HepG2 (cell line): ENCODE measurements around the gene SYT8. TPM values are rescaled to one million over a fixed set of nuclear protein-coding genes. Genes with fewer than 3 reads are reported as not detected.

ENCODE experiments used
- ARHGAP35 ChIP-seq: sonication (generic); formaldehyde crosslinking; IDR thresholded peaks from 2 replicates; pipeline ENCODE4 v1.9.0; 2022; ENCODE audit warnings: mild to moderate bottlenecking, inconsistent platforms, moderate library complexity, missing genetic modification reagents, borderline replicate concordance
- ARNT ChIP-seq: fragments of 450-650 bp; IDR thresholded peaks from 2 replicates; pipeline ENCODE4 v1.6.1; 2017
- FOXA3 ChIP-seq: IDR thresholded peaks from 2 replicates; pipeline ENCODE4 v1.6.1; 2016; ENCODE audit warnings: missing genetic modification reagents, missing compliant biosample characterization
- IRF9 ChIP-seq: sonication (generic); formaldehyde crosslinking; IDR thresholded peaks from 2 replicates; pipeline ENCODE4 v1.8.0; 2022; ENCODE audit warnings: missing genetic modification reagents, mild to moderate bottlenecking, borderline replicate concordance
- MAFK ChIP-seq, 2 experiments: IDR thresholded peaks in 1 of 2; conservative IDR thresholded peaks in 1 of 2; 2 replicates each; pipeline ENCODE4 v1.6.1; 2011; ENCODE audit warnings: improper control_type of control experiment in 2 of 2, low read length in 2 of 2
- MED13 ChIP-seq: sonication (generic); formaldehyde crosslinking; IDR thresholded peaks from 2 replicates; pipeline ENCODE4 v1.5.0; 2020; ENCODE audit warnings: missing genetic modification reagents
- NR3C1 ChIP-seq: sonication (generic); formaldehyde crosslinking; IDR thresholded peaks from 2 replicates; pipeline ENCODE4 v1.4.0; 2020; ENCODE audit warnings: missing genetic modification reagents
- PBX2 ChIP-seq: IDR thresholded peaks from 2 replicates; pipeline ENCODE4 v1.6.1; 2016; ENCODE audit warnings: control low read depth
- POGK ChIP-seq: sonication (generic); formaldehyde crosslinking; conservative IDR thresholded peaks from 2 replicates; pipeline ENCODE4 v1.8.0; 2022; ENCODE audit warnings: mild to moderate bottlenecking, moderate library complexity, missing genetic modification reagents
- SAP130 ChIP-seq: IDR thresholded peaks from 2 replicates; pipeline ENCODE4 v1.6.1; 2016; ENCODE audit warnings: low read depth
- SMYD3 ChIP-seq: sonication (generic); formaldehyde crosslinking; IDR thresholded peaks from 2 replicates; pipeline ENCODE4 v1.8.1; 2023; ENCODE audit warnings: mild to moderate bottlenecking, missing genetic modification reagents
- SNRNP70 ChIP-seq: fragments of 200-400 bp; formaldehyde crosslinking; IDR thresholded peaks from 2 replicates; pipeline ENCODE4 v1.6.1; 2017; ENCODE audit warnings: mild to moderate bottlenecking, low read depth, low read length, moderate library complexity
- ZBTB42 ChIP-seq: sonication (generic); formaldehyde crosslinking; IDR thresholded peaks from 2 replicates; pipeline ENCODE4 v1.5.0; 2020; ENCODE audit warnings: mild to moderate bottlenecking, missing genetic modification reagents
- ZFP36L1 ChIP-seq: sonication (generic); formaldehyde crosslinking; IDR thresholded peaks from 2 replicates; pipeline ENCODE4 v1.8.0; 2022; ENCODE audit warnings: mild to moderate bottlenecking, missing genetic modification reagents, moderate library complexity
- ZKSCAN8 ChIP-seq: IDR thresholded peaks from 2 replicates; pipeline ENCODE4 v1.6.1; 2016; ENCODE audit warnings: borderline replicate concordance, missing genetic modification reagents, missing compliant biosample characterization
- ZNF335 ChIP-seq: sonication (generic); formaldehyde crosslinking; IDR thresholded peaks from 2 replicates; pipeline ENCODE4 v1.4.0; 2020; ENCODE audit warnings: missing genetic modification reagents
- ZNF496 ChIP-seq: sonication (generic); formaldehyde crosslinking; IDR thresholded peaks from 2 replicates; pipeline ENCODE4 v1.8.1; 2023; ENCODE audit warnings: mild to moderate bottlenecking, moderate library complexity, missing genetic modification reagents; ENCODE audit not compliant: insufficient replicate concordance
- ZNF644 ChIP-seq: IDR thresholded peaks from 2 replicates; pipeline ENCODE4 v1.6.1; 2016; ENCODE audit warnings: low read depth
- ZNF841 ChIP-seq: sonication (generic); formaldehyde crosslinking; IDR thresholded peaks from 2 replicates; pipeline ENCODE4 v1.8.1; 2023; ENCODE audit warnings: missing genetic modification reagents, borderline replicate concordance
- ZNF878 ChIP-seq: sonication (generic); formaldehyde crosslinking; IDR thresholded peaks from 2 replicates; pipeline ENCODE4 v1.8.1; 2023; ENCODE audit warnings: mild to moderate bottlenecking, missing genetic modification reagents, moderate library complexity
- polyA plus RNA-seq, 8 experiments: library from polyadenylated mRNA; depleted of rRNA in 3 of 8; stranded (reverse) in 7 of 8; unstranded in 1 of 8; fragments of >200 nt; fragmentation: Illumina TruSeq in 4 of 8; extraction: Trizol in 4 of 8; gene quantifications; 2 replicates each; pipeline versions ENCODE4 v1.2.1 to v1.2.3, GENCODE V29; 2011 to 2016; ENCODE audit warnings: low read depth in 4 of 8, missing spikeins in 1 of 8, mixed read lengths in 1 of 8; ENCODE audit not compliant: insufficient read depth in 1 of 8
- total RNA-seq, 5 experiments: library from RNA; depleted of rRNA; stranded (reverse); fragments of >200 nt; fragmentation: Illumina TruSeq; extraction: Trizol; gene quantifications; 2 replicates each; pipeline ENCODE4 v1.2.3, GENCODE V29; 2016; ENCODE audit warnings: low read depth in 1 of 5
- TF ChIP-seq, protein P1 (sequence below): IDR thresholded peaks from 2 replicates; pipeline ENCODE4 v1.6.1; 2016; ENCODE audit warnings: low read depth, borderline replicate concordance
- TF ChIP-seq, protein P2 (sequence below): sonication (generic); formaldehyde crosslinking; conservative IDR thresholded peaks from 2 replicates; pipeline ENCODE4 v1.4.0; 2020; ENCODE audit warnings: missing genetic modification reagents
- TF ChIP-seq, protein P3 (sequence below): sonication (generic); formaldehyde crosslinking; IDR thresholded peaks from 2 replicates; pipeline ENCODE4 v1.5.0; 2020; ENCODE audit warnings: missing genetic modification reagents

Gene SYT8
- total and polyA plus RNA-seq, 2 of the 13 experiments (the other 11 are each of a cell fraction or from before 2014, with no cell fraction given): 0.60 to 2.3 TPM

DNA sequence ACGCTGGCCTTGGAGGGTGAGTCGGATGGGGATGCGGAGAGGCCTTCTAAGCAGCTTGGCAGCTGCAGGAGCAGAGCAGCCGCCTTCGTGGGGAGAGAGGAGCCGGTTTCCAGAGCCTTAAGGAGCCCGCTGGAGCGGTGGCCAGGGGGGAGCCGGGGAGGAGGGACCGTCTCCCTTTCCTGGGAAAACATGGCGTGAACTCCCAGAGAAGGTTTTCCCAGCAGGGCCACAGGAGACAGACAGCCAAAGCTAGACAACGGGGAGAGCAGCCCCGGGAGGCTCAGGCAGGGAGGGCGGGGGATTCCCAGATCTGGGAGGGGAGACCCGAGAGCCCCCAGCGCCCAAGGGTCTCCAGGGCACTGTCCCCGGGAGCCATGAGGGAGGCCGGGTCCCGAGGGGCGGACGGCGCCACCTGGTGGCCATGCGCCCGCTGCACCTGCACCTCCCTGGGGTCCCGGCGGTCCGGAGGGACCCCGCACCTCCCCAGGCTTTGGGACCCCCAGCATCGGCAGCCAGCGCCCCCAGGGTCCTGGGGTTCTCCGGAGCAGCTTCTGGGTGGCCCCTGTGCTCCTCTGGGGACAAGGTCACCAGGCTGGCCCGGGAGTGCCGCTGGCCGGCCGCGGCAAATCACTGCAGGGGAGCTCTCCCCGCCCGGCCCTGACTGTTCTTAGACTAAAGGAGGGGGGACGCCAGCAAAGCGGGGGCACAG lies 2.4 kb upstream of the SYT8 start (continued):
- no peak for TF ChIP-seq MAFK (conservative IDR thresholded peaks at IDR 0.05 in 1 of 2, IDR thresholded peaks at IDR 0.05 in 1 of 2; ENCODE audit: low read length in 2 of 2)
- TF ChIP-seq SMYD3 (CRISPR knock-in tag): no peak
- no peak for TF ChIP-seq IRF9
- TF ChIP-seq, protein P1, sequence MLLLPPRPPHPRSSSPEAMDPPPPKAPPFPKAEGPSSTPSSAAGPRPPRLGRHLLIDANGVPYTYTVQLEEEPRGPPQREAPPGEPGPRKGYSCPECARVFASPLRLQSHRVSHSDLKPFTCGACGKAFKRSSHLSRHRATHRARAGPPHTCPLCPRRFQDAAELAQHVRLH (CRISPR knock-in tag): peak; percentile 56; the same call in 1 of the 2 replicates
- TF ChIP-seq ZFP36L1: no peak
- no peak for TF ChIP-seq ZBTB42 (CRISPR knock-in tag)
- no peak; the same call in 1 of the 2 replicates for TF ChIP-seq SAP130 (CRISPR knock-in tag)
- TF ChIP-seq POGK: peak; percentile 43
- no peak for TF ChIP-seq ZNF644 (CRISPR knock-in tag)
- 0 out of 2 replicates have a peak, but pooled peaks have one; percentile 33 for TF ChIP-seq ARHGAP35 (CRISPR knock-in tag)
- no peak for TF ChIP-seq SNRNP70
- TF ChIP-seq, protein P2, sequence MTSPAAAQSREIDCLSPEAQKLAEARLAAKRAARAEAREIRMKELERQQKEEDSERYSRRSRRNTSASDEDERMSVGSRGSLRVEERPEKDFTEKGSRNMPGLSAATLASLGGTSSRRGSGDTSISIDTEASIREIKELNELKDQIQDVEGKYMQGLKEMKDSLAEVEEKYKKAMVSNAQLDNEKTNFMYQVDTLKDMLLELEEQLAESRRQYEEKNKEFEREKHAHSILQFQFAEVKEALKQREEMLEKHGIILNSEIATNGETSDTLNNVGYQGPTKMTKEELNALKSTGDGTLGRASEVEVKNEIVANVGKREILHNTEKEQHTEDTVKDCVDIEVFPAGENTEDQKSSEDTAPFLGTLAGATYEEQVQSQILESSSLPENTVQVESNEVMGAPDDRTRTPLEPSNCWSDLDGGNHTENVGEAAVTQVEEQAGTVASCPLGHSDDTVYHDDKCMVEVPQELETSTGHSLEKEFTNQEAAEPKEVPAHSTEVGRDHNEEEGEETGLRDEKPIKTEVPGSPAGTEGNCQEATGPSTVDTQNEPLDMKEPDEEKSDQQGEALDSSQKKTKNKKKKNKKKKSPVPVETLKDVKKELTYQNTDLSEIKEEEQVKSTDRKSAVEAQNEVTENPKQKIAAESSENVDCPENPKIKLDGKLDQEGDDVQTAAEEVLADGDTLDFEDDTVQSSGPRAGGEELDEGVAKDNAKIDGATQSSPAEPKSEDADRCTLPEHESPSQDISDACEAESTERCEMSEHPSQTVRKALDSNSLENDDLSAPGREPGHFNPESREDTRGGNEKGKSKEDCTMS (CRISPR knock-in tag): no peak
- TF ChIP-seq ZNF841: no peak
- no peak for TF ChIP-seq ZNF878 (CRISPR knock-in tag)
- TF ChIP-seq NR3C1 (CRISPR knock-in tag): no peak
- TF ChIP-seq ZNF496 (CRISPR knock-in tag): no peak
- TF ChIP-seq ARNT: no peak
- TF ChIP-seq ZNF335 (CRISPR knock-in tag): no peak
- no peak for TF ChIP-seq PBX2 (CRISPR knock-in tag)
- TF ChIP-seq FOXA3 (CRISPR knock-in tag): 0 out of 2 replicates have a peak, but pooled peaks have one; percentile 8
- no peak for TF ChIP-seq MED13 (CRISPR knock-in tag)
- 0 out of 2 replicates have a peak, but pooled peaks have one; percentile 30 for TF ChIP-seq ZKSCAN8 (CRISPR knock-in tag)
- TF ChIP-seq, protein P3, sequence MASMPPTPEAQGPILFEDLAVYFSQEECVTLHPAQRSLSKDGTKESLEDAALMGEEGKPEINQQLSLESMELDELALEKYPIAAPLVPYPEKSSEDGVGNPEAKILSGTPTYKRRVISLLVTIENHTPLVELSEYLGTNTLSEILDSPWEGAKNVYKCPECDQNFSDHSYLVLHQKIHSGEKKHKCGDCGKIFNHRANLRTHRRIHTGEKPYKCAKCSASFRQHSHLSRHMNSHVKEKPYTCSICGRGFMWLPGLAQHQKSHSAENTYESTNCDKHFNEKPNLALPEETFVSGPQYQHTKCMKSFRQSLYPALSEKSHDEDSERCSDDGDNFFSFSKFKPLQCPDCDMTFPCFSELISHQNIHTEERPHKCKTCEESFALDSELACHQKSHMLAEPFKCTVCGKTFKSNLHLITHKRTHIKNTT (CRISPR knock-in tag): no peak
